HEK293T (cell line): ENCODE data around the gene TRIOBP.

Experiments
- CTCF ChIA-PET: fragments of 350-600 bp; formaldehyde crosslinking; extraction: SDS; loops from one replicate; lab custom pipeline; 2021; ENCODE audit warnings: antibody characterized with exemption, inconsistent platforms; lab: Yijun Ruan, JAX
- POLR2A ChIA-PET: fragments of 350-600 bp; formaldehyde crosslinking; extraction: SDS; loops from one replicate; lab custom pipeline; 2020; ENCODE audit warnings: antibody characterized with exemption, inconsistent platforms; lab: Yijun Ruan, JAX
- DNase-seq: peaks from one replicate; pipeline ENCODE4 v3.0.0; 2012; ENCODE audit warnings: mixed read lengths; ENCODE audit errors: extremely low spot score
- ARNT ChIP-seq: fragments of 450-650 bp; IDR thresholded peaks from 2 replicates; pipeline ENCODE4 v1.6.1; 2017; ENCODE audit warnings: mild to moderate bottlenecking
- BHLHE40 ChIP-seq: fragments of 450-650 bp; IDR thresholded peaks from 2 replicates; pipeline ENCODE4 v1.6.1; 2016; ENCODE audit warnings: mild to moderate bottlenecking, moderate library complexity, borderline replicate concordance
- CTBP1 ChIP-seq: fragments of 450-650 bp; IDR thresholded peaks from 2 replicates; pipeline ENCODE4 v1.6.1; 2016; ENCODE audit warnings: borderline replicate concordance
- ELF4 ChIP-seq: fragments of 450-650 bp; IDR thresholded peaks from 2 replicates; pipeline ENCODE4 v1.6.1; 2017; ENCODE audit warnings: antibody characterized with exemption
- FOXA1 ChIP-seq: fragments of 450-650 bp; IDR thresholded peaks from 2 replicates; pipeline ENCODE4 v1.6.1; 2016; ENCODE audit warnings: mild to moderate bottlenecking
- FOXK2 ChIP-seq: fragments of 450-650 bp; IDR thresholded peaks from 2 replicates; pipeline ENCODE4 v1.6.1; 2016; ENCODE audit warnings: mild to moderate bottlenecking
- FOXM1 ChIP-seq: fragments of 450-650 bp; IDR thresholded peaks from 2 replicates; pipeline ENCODE4 v1.6.1; 2017; ENCODE audit warnings: mild to moderate bottlenecking, borderline replicate concordance
- HDGF ChIP-seq: fragments of 450-650 bp; IDR thresholded peaks from 2 replicates; pipeline ENCODE4 v1.6.1; 2017; ENCODE audit warnings: antibody characterized with exemption, borderline replicate concordance
- L3MBTL2 ChIP-seq: fragments of 450-650 bp; conservative IDR thresholded peaks from 2 replicates; pipeline ENCODE4 v1.6.1; 2016; ENCODE audit warnings: mild to moderate bottlenecking
- LEF1 ChIP-seq: fragments of 450-650 bp; IDR thresholded peaks from 2 replicates; pipeline ENCODE4 v1.6.1; 2017; ENCODE audit warnings: mild to moderate bottlenecking, borderline replicate concordance
- NFRKB ChIP-seq: fragments of 450-650 bp; IDR thresholded peaks from 2 replicates; pipeline ENCODE4 v1.6.1; 2016; ENCODE audit warnings: mild to moderate bottlenecking, moderate library complexity
- PKNOX1 ChIP-seq: fragments of 450-650 bp; IDR thresholded peaks from 2 replicates; pipeline ENCODE4 v1.6.1; 2016
- SP1 ChIP-seq: fragments of 450-650 bp; IDR thresholded peaks from 2 replicates; pipeline ENCODE4 v1.6.1; 2017
- SUZ12 ChIP-seq: fragments of 450-650 bp; IDR thresholded peaks from 2 replicates; pipeline ENCODE4 v1.6.1; 2016; ENCODE audit warnings: mild to moderate bottlenecking
- TARDBP ChIP-seq: fragments of 450-650 bp; IDR thresholded peaks from 2 replicates; pipeline ENCODE4 v1.6.1; 2016
- ZNF384 ChIP-seq: fragments of 450-650 bp; IDR thresholded peaks from 2 replicates; pipeline ENCODE4 v1.6.1; 2016

Gene TRIOBP

GRCh38 chr22:37681001-37681424 lies 15.8 kb upstream of the TRIOBP start:
- TF ChIP-seq BHLHE40 = no peak
- TF ChIP-seq ZNF384 = no peak
- no peak for TF ChIP-seq L3MBTL2
- TF ChIP-seq FOXA1 = no peak
- TF ChIP-seq SP1 = no peak
- no peak for TF ChIP-seq ELF4
- TF ChIP-seq NFRKB = no peak
- no peak for DNase-seq
- ChIA-PET POLR2A (interaction anchor here (1.0 to 4.1 kb wide), 4 partner anchors 14 to 38 kb away, joined by 3 to 44 read pairs (median 6); partner anchors contain the start of gene PDXP), CTCF (interaction anchor here (0.5 to 3.3 kb wide), 10 partner anchors 9 to 458 kb away, joined by 3 to 40 read pairs (median 4); partner anchors contain the start of gene PDXP)

- TF ChIP-seq PKNOX1 = no peak
- TF ChIP-seq SUZ12 = no peak
- no peak for TF ChIP-seq HDGF
- no peak for TF ChIP-seq LEF1
- no peak for TF ChIP-seq ARNT
- no peak for TF ChIP-seq BHLHE40
- no peak for TF ChIP-seq FOXM1
- no peak for TF ChIP-seq FOXA1
- no peak for TF ChIP-seq FOXK2
- no peak for TF ChIP-seq TARDBP
- POLR2A ChIA-PET = interaction anchor here (1.0 to 4.1 kb wide), 4 partner anchors 14 to 38 kb away, joined by 3 to 44 read pairs (median 6); partner anchors contain the start of gene PDXP
- CTCF ChIA-PET = interaction anchor here (0.6 to 3.3 kb wide), 8 partner anchors 10 to 74 kb away, joined by 3 to 40 read pairs (median 4); partner anchors contain the start of gene PDXP
- DNase-seq = peak; percentile 83
These were observed 15.2 kb upstream of the TRIOBP start for GRCh38 chr22:37681556-37682049.

- POLR2A ChIA-PET = interaction anchor here (1.5 to 2.3 kb wide), 2 partner anchors 27 to 83 kb away, joined by 4 to 33 read pairs; partner anchors contain the start of gene PDXP
- CTCF ChIA-PET = interaction anchor here (0.6 to 1.1 kb wide), 5 partner anchors 26 to 146 kb away, joined by 3 to 6 read pairs (median 3); no protein-coding TSS in a partner anchor
- no peak for DNase-seq
- TF ChIP-seq FOXA1 (no peak), SUZ12 (no peak), BHLHE40 (no peak), TARDBP (no peak), FOXK2 (no peak), FOXM1 (no peak), ELF4 (no peak), LEF1 (no peak)
These were observed 11.8 kb upstream of the TRIOBP start for GRCh38 chr22:37684803-37685615.

- CTCF ChIA-PET = interaction anchor here (0.6 to 1.1 kb wide), 3 partner anchors 12 to 43 kb away, joined by 3 to 6 read pairs (median 3); no protein-coding TSS in a partner anchor
- POLR2A ChIA-PET = interaction anchor here (0.6 to 2.3 kb wide), 20 partner anchors 9 to 121 kb away, joined by 3 to 33 read pairs (median 4); partner anchors contain the start of genes GCAT, GGA1, LGALS1 and PDXP
- TF ChIP-seq L3MBTL2 (peak; percentile 42; the same call in 1 of the 2 replicates), SUZ12 (no peak), ELF4 (peak; percentile 96), NFRKB (no peak), CTBP1 (peak; percentile 92; the same call in 1 of the 2 replicates)
These were observed 10.6 kb upstream of the TRIOBP start, which contains the start of gene NOL12 for GRCh38 chr22:37686002-37686982. TSS of gene NOL12 (plus strand) at chr22:37686343. CDS start at chr22:37686393, 50 bp downstream.

GRCh38 chr22:37690407-37690806 lies 6.4 kb upstream of the TRIOBP start:
- CTCF ChIA-PET = no interaction called here
- no peak for TF ChIP-seq CTBP1
- TF ChIP-seq L3MBTL2 = no peak
- no peak for TF ChIP-seq ELF4
- TF ChIP-seq SP1 = no peak
- TF ChIP-seq LEF1 = no peak
- no peak for TF ChIP-seq TARDBP
- no peak for TF ChIP-seq HDGF
- no peak for TF ChIP-seq BHLHE40
- no peak for TF ChIP-seq ZNF384
- TF ChIP-seq PKNOX1 = no peak
- TF ChIP-seq FOXM1 = no peak
- no peak for TF ChIP-seq SUZ12
- POLR2A ChIA-PET = no interaction called here
- DNase-seq = no peak

More at GRCh38 chr22:37686002-37686982, 10.6 kb upstream of the TRIOBP start, which contains the start of gene NOL12:
- DNase-seq = peak; percentile 92
